ENCODE data around the gene GARIN5B.

DNA sequence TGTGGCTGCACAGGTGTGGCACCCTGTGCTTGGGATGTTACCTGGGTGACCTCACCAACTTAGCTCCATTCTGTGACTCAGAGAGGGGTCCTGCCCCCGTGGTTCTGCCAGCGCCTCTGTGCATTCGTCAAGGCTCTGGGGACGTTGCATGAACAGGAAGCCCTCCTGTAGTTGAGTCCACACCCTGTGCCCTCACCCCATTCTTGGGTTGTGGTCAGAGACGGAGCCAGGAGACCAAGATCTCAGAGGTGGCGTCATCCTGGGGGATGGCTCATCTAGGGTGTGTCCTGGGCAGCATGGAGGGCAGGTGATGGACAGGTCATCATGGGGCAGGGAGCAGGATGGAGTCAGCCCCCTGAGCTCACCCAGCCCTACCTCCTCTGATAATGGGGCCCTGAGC is 11.0 kb downstream of the GARIN5B start:
- TF ChIP-seq EZH2 (IDR thresholded peaks at IDR 0.05; ENCODE audit: borderline replicate concordance, low read length) (no peak), CTCF (IDR thresholded peaks at IDR 0.05; ENCODE audit: low read length) (no peak)
